Colonic mucosa (tissue), 4 donors: ENCODE data around the gene DPPA5. TPM values are rescaled to one million over a fixed set of nuclear protein-coding genes. Genes with fewer than 3 reads are reported as not detected.
"Not testable (repeated sequence)": the region's sequence is repeated elsewhere in the genome, so short reads cannot be mapped to it uniquely, and the experiment has no call there.

Source experiments
- DNase-seq: peaks from one replicate; pipeline ENCODE4 v3.0.0-alpha.2; 2020
- H3K27ac ChIP-seq: fragments of 200-600 bp; one replicate; pipeline ENCODE4 v1.8.0; 2021
- H3K27me3 ChIP-seq: fragments of 200-600 bp; one replicate; pipeline ENCODE4 v1.8.0; 2021
- H3K36me3 ChIP-seq: fragments of 200-600 bp; one replicate; pipeline ENCODE4 v1.8.0; 2021
- H3K4me1 ChIP-seq: fragments of 200-600 bp; one replicate; pipeline ENCODE4 v1.8.0; 2021; ENCODE audit warnings: mild to moderate bottlenecking
- H3K4me3 ChIP-seq: fragments of 200-600 bp; one replicate; pipeline ENCODE4 v1.8.0; 2021
- H3K9ac ChIP-seq, 2 donors: one replicate each; pipeline ENCODE4 v1.7.0; 2013; ENCODE audit warnings: control low read depth in 2 of 2, low read depth in 2 of 2, low read length in 2 of 2
- H3K9me3 ChIP-seq: fragments of 200-600 bp; one replicate; pipeline ENCODE4 v1.8.0; 2021
- CTCF ChIP-seq: fragments of 200-600 bp; IDR thresholded peaks from one replicate; pipeline ENCODE4 v1.8.0; 2022; ENCODE audit warnings: antibody characterized with exemption, mild to moderate bottlenecking
- intact Hi-C: fragments of 100-400 bp; cut with DNase I; formaldehyde crosslinking; loops from one replicate; pipeline ENCODE4 v1.14.1; 2022
- total RNA-seq, 2 donors: library from RNA; stranded (reverse); fragmentation: NEBNext Ultra II Directional in 1 of 2; extraction: Animal tissue kit (Norgen Biotek cat#: 25700) in 1 of 2; gene quantifications; one replicate each; pipeline ENCODE4 v1.2.1, GENCODE V29; 2021
- donor health status: healthy.
- donor health status: DM: no; HTN: no; CAD: no.
- donor health status: DM: no; HTN: no; CAD: no.

Gene DPPA5
- total RNA-seq, 2 donors from 2014 or later: not detected

- Histone ChIP-seq H3K27ac (no peak overlapping the region), H3K27me3 (no peaks in the 10 kb centered on the region), H3K9me3 (no peaks in the 10 kb centered on the region), H3K4me3 (no peak overlapping the region), H3K4me1 (no peaks in the 10 kb centered on the region), H3K9ac (no peak overlapping the region), H3K36me3 (no peaks in the 10 kb centered on the region)
- no peak for TF ChIP-seq CTCF
- DNase-seq: no peak
- intact Hi-C loops: no loop called here
Measured at GRCh38 chr6:73391675-73392074, 37.6 kb upstream of the DPPA5 start.

GRCh38 chr6:73389854-73390253, 35.8 kb upstream of the DPPA5 start:
- DNase-seq: no peak
- no peak overlapping the region for H3K9ac ChIP-seq
- no peaks in the 10 kb centered on the region for H3K27me3 ChIP-seq
- H3K9me3 ChIP-seq: no peaks in the 10 kb centered on the region
- no peak for TF ChIP-seq CTCF
- H3K4me1 ChIP-seq: no peaks in the 10 kb centered on the region
- no peaks in the 10 kb centered on the region for H3K36me3 ChIP-seq
- H3K4me3 ChIP-seq: no peak overlapping the region
- no peak overlapping the region for H3K27ac ChIP-seq
- intact Hi-C loops: no loop called here

GRCh38 chr6:73388800-73389512, 34.9 kb upstream of the DPPA5 start:
- intact Hi-C loops: no loop called here
- peak overlapping the region; percentile 57 to 62 for H3K9ac ChIP-seq
- peak; percentile 32 for TF ChIP-seq CTCF
- H3K27me3 ChIP-seq: no peaks in the 10 kb centered on the region
- peak overlapping the region; percentile 46 for H3K4me3 ChIP-seq
- H3K36me3 ChIP-seq: no peaks in the 10 kb centered on the region
- DNase-seq: peak; percentile 45
- no peaks in the 10 kb centered on the region for H3K4me1 ChIP-seq
- no peaks in the 10 kb centered on the region for H3K9me3 ChIP-seq
- H3K27ac ChIP-seq: no peak overlapping the region

- DNase-seq: no peak
- TF ChIP-seq CTCF: no peak
- peak overlapping the region; percentile 57 to 62 for H3K9ac ChIP-seq
- no peak overlapping the region for H3K27ac ChIP-seq
- no peaks in the 10 kb centered on the region for H3K4me1 ChIP-seq
- no peaks in the 10 kb centered on the region for H3K9me3 ChIP-seq
- peak overlapping the region; percentile 46 for H3K4me3 ChIP-seq
- no peaks in the 10 kb centered on the region for H3K36me3 ChIP-seq
- intact Hi-C loops: no loop called here
- H3K27me3 ChIP-seq: no peaks in the 10 kb centered on the region
Measured at GRCh38 chr6:73388433-73388799, 34.3 kb upstream of the DPPA5 start.

- TF ChIP-seq CTCF: no peak
- Histone ChIP-seq H3K27me3 (no peaks in the 10 kb centered on the region), H3K9ac (no peak overlapping the region), H3K4me3 (no peak overlapping the region), H3K27ac (no peak overlapping the region), H3K9me3 (no peaks in the 10 kb centered on the region), H3K4me1 (no peaks in the 10 kb centered on the region), H3K36me3 (no peaks in the 10 kb centered on the region)
- intact Hi-C loops: no loop called here
- DNase-seq: no peak
Measured at GRCh38 chr6:73382462-73383113, 28.5 kb upstream of the DPPA5 start.

- H3K27me3 ChIP-seq, intact Hi-C loops, H3K36me3 ChIP-seq, DNase-seq, H3K9me3 ChIP-seq, H3K27ac ChIP-seq, H3K4me3 ChIP-seq, H3K4me1 ChIP-seq, H3K9ac ChIP-seq: not testable (repeated sequence)
Measured at GRCh38 chr6:73381531-73381930, 27.5 kb upstream of the DPPA5 start.
